HG03025 (cell line): ENCODE data around the gene ARID3B.

ENCODE experiments used
- ATAC-seq: cut with Tn5 transposase; IDR thresholded peaks from one replicate; pipeline ENCODE4 v1.9.1; 2021; ENCODE audit warnings: mild to moderate bottlenecking, moderate library complexity; ENCODE audit not compliant: unreplicated experiment, low FRiP score

ARID3B gene

DNA sequence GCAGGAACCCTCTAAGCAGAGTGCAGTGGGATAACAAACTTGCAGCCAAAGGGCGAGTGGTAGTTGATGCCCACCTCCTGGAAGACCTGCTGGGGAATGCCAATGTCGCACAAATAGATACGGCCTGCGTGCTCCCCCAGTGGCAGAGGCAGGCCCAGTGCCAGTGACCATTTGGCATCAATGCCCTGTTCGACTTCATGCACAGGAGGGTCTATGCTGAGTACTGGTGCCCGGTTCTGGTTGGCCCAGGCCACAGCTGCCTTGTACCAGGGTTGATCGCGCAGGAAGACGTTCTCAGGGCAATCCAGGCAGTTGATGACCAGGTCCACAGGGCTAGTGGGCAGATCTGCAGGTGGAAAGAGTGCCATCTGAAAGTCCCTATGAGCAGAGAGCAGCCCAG lies 91.6 kb downstream of the ARID3B start:
- ATAC-seq, result no peak

DNA sequence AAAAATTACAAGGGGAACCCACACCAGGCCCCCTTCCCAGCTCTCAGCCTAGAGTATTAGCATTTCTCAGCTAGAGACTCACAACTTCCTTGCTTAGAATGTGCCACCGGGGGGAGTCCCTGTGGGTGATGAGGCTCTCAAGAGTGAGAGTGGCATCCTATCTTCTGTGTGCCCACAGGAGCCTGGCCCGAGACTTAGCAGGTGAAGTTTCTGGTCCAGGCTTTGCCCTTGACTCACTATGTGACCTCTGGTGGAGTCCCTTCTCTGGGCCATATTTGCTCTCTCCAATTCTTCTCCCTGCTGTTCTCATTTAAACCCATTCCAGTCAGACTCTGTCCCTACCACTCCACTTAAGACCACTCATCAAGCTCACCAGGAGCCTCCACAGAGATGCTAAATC lies 92.8 kb downstream of the ARID3B start:
- ATAC-seq, result no peak

DNA sequence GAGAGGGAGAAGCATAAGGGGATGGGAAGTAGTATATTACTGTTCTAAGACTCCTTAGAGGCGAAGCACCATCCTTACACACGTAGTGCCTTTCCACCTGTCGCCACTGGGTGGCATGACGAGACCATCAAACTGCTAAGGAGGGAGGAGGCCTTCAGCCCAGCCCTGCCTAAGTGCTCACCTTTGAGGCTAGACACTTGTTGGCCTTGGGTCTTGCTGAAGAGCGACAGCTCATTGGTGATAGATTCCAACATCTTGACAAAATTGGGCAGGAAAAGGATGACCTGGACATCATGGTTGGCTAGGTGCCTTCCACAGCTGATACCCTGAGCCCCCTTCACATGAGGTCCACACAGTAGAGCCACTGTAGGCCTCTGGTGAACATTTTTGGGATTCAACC lies 94.2 kb downstream of the ARID3B start:
- no peak for ATAC-seq

DNA sequence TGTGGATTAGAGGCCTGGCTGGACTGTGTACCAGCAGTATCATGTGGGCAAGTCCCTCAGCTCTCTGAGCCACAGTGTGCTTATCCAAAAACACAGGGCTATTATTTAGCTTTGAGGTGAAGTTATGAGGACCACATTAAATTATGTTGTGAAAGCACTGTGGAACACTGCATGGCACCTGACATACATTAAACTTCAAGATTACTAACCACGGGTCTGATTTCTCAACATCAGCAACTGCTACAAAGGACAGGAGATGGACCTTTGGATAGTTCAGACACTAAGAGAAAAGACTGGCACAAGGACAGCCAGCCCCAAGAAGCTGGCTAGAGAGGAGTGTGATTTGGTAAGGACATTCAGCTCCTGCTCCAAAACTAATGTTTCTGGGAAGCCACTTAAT lies 96.0 kb downstream of the ARID3B start:
- ATAC-seq, result no peak

DNA sequence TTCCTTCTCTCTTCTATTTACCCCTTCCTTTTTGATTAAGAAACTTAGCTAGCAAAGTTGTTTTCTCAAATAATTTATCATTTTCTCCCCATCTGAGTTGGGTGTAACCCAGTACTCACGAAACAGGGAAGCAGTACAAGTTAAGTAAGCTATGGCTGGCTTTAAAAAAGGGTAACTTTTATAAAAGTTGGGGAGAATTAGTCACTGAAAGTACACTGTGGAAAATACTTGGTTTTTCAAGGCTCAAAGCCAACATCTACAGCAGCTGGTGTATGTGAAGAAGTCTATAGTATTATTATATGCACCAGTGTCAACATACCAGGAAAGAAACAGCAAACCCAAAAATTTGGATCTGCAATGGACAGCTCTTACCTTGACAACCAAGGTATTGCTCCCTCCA lies 100.1 kb downstream of the ARID3B start:
- ATAC-seq, result no peak

DNA sequence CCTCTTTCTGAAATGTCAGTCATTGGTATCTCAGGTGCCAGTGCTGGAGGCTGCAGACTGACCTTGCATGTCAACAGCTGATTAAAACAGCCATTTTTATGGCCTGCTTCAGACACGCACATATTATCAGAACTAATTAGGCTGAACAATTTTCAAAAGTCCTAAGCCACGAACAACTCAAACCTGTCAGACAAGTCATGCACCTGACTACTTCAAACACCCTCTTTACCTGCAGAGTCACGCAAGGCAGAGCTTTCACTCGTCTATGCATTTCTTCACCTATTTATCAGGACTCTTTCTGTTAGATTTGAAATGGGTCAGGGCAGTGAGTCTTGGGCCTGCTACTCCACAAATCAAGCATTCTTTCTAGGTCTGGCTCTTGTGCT lies 101.3 kb downstream of the ARID3B start:
- no peak for ATAC-seq

DNA sequence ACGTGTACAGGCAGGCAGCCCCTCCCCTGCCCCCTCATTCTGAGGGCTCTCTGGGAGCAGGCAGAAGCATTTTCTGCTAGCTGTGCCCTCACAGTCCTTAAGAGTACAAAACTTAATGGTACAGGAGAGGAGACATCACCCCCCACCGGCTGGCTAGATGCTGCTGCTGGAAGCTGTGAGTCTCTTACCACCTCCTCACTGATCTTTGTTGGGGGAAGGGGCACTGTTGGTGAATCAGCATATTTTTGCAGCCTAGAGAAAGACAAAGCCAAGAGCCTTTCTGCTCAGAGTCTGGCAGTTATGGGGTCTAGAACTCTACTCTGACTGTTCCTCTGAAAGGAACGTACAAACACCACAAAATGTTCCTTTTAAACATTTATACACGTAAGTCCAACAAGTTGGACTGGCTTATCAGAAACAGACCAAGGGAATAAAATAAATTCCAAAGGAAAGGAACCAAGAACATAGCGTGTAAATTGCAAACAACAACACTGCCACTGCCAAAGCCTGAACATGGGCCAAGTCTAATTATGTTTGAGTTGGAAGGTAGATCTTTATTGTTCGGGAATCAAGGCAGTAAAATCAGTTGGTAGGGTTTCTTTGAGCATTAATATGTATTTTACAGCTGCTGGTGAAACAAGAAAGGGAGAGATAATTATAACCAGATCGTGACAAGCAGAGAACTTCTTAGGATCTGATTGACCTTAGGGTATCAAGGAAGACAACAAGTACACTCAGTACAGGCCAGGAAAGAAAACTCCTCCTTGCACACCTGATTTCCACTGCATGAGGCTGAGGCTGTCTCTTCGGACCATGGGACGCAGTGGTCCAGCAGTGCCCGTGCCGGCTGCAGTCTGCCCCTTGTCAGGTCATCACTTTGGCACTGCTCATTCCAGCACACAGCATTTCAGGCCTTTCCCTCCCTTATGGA lies 102.0 kb downstream of the ARID3B start:
- ATAC-seq, result no peak

DNA sequence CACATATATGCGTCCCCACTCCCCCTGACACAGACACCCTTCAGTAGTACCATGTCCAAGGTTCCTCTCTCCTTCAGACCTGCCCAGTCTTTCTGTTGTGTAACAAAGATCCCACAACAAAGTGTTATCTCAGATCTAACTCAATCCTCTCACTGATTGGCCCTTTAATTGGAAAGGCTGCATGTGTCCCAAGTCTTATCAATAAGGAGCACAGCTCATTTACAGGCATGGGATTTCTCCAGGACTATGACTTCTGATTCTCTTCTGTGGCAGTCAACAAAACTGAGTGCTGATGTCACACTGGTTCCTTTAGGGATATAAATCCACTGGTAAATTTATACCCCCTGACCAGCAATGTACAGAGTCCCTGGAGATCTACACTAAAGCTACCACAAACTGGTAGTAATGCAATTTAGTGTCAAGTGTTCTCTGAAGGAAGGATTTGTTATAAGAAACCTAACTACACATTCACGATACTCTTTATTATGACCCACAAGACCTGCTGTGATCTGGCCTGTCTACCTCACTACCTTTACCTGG lies 102.7 kb downstream of the ARID3B start:
- no peak for ATAC-seq

DNA sequence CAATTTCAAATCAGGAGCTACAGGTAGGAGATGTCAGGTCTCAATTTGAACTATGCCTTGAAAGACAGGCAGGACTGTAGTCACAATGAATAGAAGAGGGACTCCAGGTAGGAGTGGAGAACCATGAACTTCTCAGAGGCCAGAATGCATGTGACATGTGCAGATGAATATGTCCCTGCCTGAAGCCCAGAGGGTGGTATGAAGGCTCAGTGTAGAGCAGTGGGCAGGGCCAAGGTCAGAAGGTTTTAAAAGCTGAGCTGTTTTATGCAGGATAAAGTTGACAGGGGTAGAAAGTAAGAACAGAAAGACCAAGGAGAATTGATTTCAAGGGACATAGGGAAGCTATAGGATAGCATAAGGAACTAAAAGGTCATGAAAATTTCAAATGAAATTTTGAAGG lies 105.5 kb downstream of the ARID3B start:
- no peak for ATAC-seq
